B cell (primary cell): Measurements from ENCODE around the gene TRPM8. TPM values are rescaled to one million over a fixed set of nuclear protein-coding genes. Genes with fewer than 3 reads are reported as not detected.

ENCODE experiments used
- ATAC-seq: fragments of 200-7000 bp; cut with Tn5 transposase; one replicate; pipeline ENCODE4 v1.10.0; 2021; ENCODE audit warnings: low read depth, mild to moderate bottlenecking, moderate number of reproducible peaks, moderate library complexity
- CTCF ChIA-PET: fragments of 350-600 bp; sonication (Branson Sonifier 250); formaldehyde crosslinking; loops from one replicate; lab custom pipeline; 2021; ENCODE audit warnings: antibody characterized with exemption, inconsistent platforms; lab: Charles Lee
- POLR2A ChIA-PET: fragments of 350-600 bp; sonication (Branson Sonifier 250); formaldehyde crosslinking; loops from one replicate; lab custom pipeline; 2021; ENCODE audit warnings: antibody characterized with exemption; lab: Charles Lee
- DNase-seq: peaks from one replicate; pipeline ENCODE4 v3.0.0; 2013
- H2AFZ ChIP-seq: 2 replicates; pipeline ENCODE4 v1.6.1; 2012; ENCODE audit warnings: mild to moderate bottlenecking, low read depth, low read length; ENCODE audit not compliant: insufficient read depth, poor library complexity, severe bottlenecking
- H3K27ac ChIP-seq, 2 donors: 1 replicate in 1 of 2; 2 replicates in 1 of 2; pipeline ENCODE4 v1.5.1; 2012 to 2013; ENCODE audit warnings: low read length in 2 of 2, mild to moderate bottlenecking in 2 of 2, moderate library complexity in 1 of 2
- H3K27me3 ChIP-seq, 4 experiments: fragments of 200-600 bp in 1 of 4; sonication (generic) in 1 of 4; replicated peaks in 1 of 4; 1 replicate in 2 of 4; 2 replicates in 2 of 4; pipeline versions ENCODE4 v1.6.1 to v1.7.0; 2013 to 2016; ENCODE audit warnings: low read length in 3 of 4, mild to moderate bottlenecking in 2 of 4, mixed read lengths in 1 of 4, moderate library complexity in 1 of 4; ENCODE audit not compliant: insufficient read depth in 4 of 4, control insufficient read depth in 3 of 4; ENCODE audit errors: control extremely low read depth in 1 of 4
- H3K36me3 ChIP-seq, 2 experiments: replicated peaks in 1 of 2; 1 replicate in 1 of 2; 2 replicates in 1 of 2; pipeline versions ENCODE4 v1.6.1 to v1.7.1; 2013; ENCODE audit warnings: low read length in 1 of 2; ENCODE audit not compliant: insufficient read depth in 2 of 2, control insufficient read depth in 1 of 2; ENCODE audit errors: control extremely low read depth in 1 of 2, extremely low read depth in 1 of 2
- H3K4me1 ChIP-seq, 2 donors: fragments of 200-600 bp in 1 of 2; sonication (generic) in 1 of 2; 1 replicate in 1 of 2; 2 replicates in 1 of 2; pipeline versions ENCODE4 v1.5.1 to v1.6.1; 2013 to 2017; ENCODE audit warnings: low read length in 2 of 2; ENCODE audit not compliant: control insufficient read depth in 2 of 2, insufficient read depth in 2 of 2
- H3K4me2 ChIP-seq: replicated peaks from 2 replicates; pipeline ENCODE3; 2012; ENCODE audit warnings: mild to moderate bottlenecking, low read depth, low read length; ENCODE audit not compliant: poor library complexity, severe bottlenecking
- H3K4me3 ChIP-seq, 5 experiments: fragments of 200-600 bp in 1 of 5; sonication (generic) in 1 of 5; 1 replicate in 3 of 5; 2 replicates in 2 of 5; pipeline versions ENCODE4 v1.5.1 to v1.7.0; 2011 to 2016; ENCODE audit warnings: low read length in 4 of 5, mild to moderate bottlenecking in 4 of 5, low read depth in 2 of 5, control low read depth in 1 of 5, moderate library complexity in 1 of 5; ENCODE audit not compliant: insufficient read depth in 1 of 5; ENCODE audit errors: control extremely low read depth in 1 of 5, extremely low read depth in 1 of 5
- H3K79me2 ChIP-seq: fragments of 200-600 bp; sonication (generic); one replicate; pipeline ENCODE4 v1.6.0; 2016; ENCODE audit warnings: low read length; ENCODE audit not compliant: control insufficient read depth, insufficient read depth
- H3K9ac ChIP-seq: fragments of 200-600 bp; sonication (generic); 2 replicates; pipeline ENCODE4 v1.6.1; 2017; ENCODE audit warnings: mild to moderate bottlenecking, low read length, moderate library complexity
- H3K9me3 ChIP-seq, 3 donors: one replicate each; pipeline versions ENCODE4 v1.6.1 to v1.7.1; 2013; ENCODE audit warnings: low read length in 2 of 3; ENCODE audit not compliant: control insufficient read depth in 2 of 3, insufficient read depth in 1 of 3; ENCODE audit errors: control extremely low read depth in 1 of 3
- H4K20me1 ChIP-seq: 2 replicates; pipeline ENCODE4 v1.6.0; 2012; ENCODE audit warnings: mild to moderate bottlenecking, low read length; ENCODE audit not compliant: insufficient read depth, control insufficient read depth, poor library complexity, severe bottlenecking
- H3K27ac Mint-ChIP-seq: one replicate; pipeline ENCODE4 v1.8.0; 2021; ENCODE audit warnings: mixed read lengths
- H3K27me3 Mint-ChIP-seq: one replicate; pipeline ENCODE4 v1.8.0; 2021; ENCODE audit warnings: mixed read lengths
- H3K4me1 Mint-ChIP-seq: one replicate; pipeline ENCODE4 v1.8.0; 2021; ENCODE audit warnings: mixed read lengths
- H3K4me3 Mint-ChIP-seq: one replicate; pipeline ENCODE4 v1.8.0; 2021; ENCODE audit warnings: mixed read lengths
- H3K9me3 Mint-ChIP-seq: one replicate; pipeline ENCODE4 v1.8.0; 2022; ENCODE audit warnings: mixed read lengths; ENCODE audit not compliant: insufficient read depth
- CTCF ChIP-seq: fragments of 200-600 bp; IDR thresholded peaks from one replicate; pipeline ENCODE4 v1.8.0; 2022; ENCODE audit warnings: antibody characterized with exemption, mild to moderate bottlenecking
- EZH2 ChIP-seq: IDR thresholded peaks from 2 replicates; pipeline ENCODE4 v1.6.1; 2012; ENCODE audit warnings: borderline replicate concordance, low read depth, mild to moderate bottlenecking, moderate library complexity, low read length; ENCODE audit not compliant: insufficient read depth, poor library complexity, severe bottlenecking
- WGBS: methylation state at CpG from one replicate; pipeline ENCODE4 v1.1.5; 2013; ENCODE audit warnings: missing lambda C conversion rate; ENCODE audit not compliant: insufficient coverage; 5-methylcytosine and 5-hydroxymethylcytosine counted together
- intact Hi-C: fragments of 100-400 bp; cut with micrococcal nuclease; formaldehyde crosslinking; loops from one replicate; pipeline ENCODE4 v1.10.0; 2022
- polyA plus RNA-seq: library from polyadenylated mRNA; depleted of rRNA; stranded (reverse); fragments of >200 nt; gene quantifications from 2 replicates; pipeline ENCODE4 v1.2.3, GENCODE V29; 2012
- total RNA-seq, 2 donors: library from RNA; stranded (reverse); fragments of 120-200 nt in 1 of 2; gene quantifications; 1 replicate in 1 of 2; 2 replicates in 1 of 2; pipeline versions ENCODE4 v1.2.3 to v1.2.4, GENCODE V29; 2013 to 2022

TRPM8 gene
- total and polyA plus RNA-seq, 2 donors (not counting 1 experiment from before 2014, with no cell fraction given) = not detected

GRCh38 chr2:233983445-233983844 is 66.3 kb downstream of the TRPM8 start:
- TF ChIP-seq EZH2 = no peak
- no peak for TF ChIP-seq CTCF
- Mint-ChIP-seq H3K27me3 (peaks cover 61% of the 10 kb centered on the region), H3K4me3 (no peak overlapping the region), H3K27ac (no peak overlapping the region), H3K4me1 (no peaks in the 10 kb centered on the region), H3K9me3 (no peaks in the 10 kb centered on the region)
- DNase-seq (no peak), ATAC-seq (no peak)
- Histone ChIP-seq H3K4me2 (no peak overlapping the region), H3K4me3 (no peak overlapping the region), H3K79me2 (no peaks in the 10 kb centered on the region), H2AFZ (no peak overlapping the region), H3K4me1 (no peaks in the 10 kb centered on the region), H4K20me1 (no peaks in the 10 kb centered on the region), H3K27me3 (peaks cover 0 to 12% (median 3%) of the 10 kb centered on the region in 4 experiments), H3K27ac (no peak overlapping the region), H3K36me3 (no peaks in the 10 kb centered on the region), H3K9ac (no peak overlapping the region), H3K9me3 (peaks cover 0 to 11% (median 2%) of the 10 kb centered on the region in 3 donors)
- intact Hi-C loops = no loop called here
- CTCF ChIA-PET = no interaction called here
- POLR2A ChIA-PET = no interaction called here
- WGBS = 100% methylated on average over 5 of the region's 6 CpGs

- no peak overlapping the region for H3K4me2 ChIP-seq
- H3K36me3 ChIP-seq = no peaks in the 10 kb centered on the region
- no peaks in the 10 kb centered on the region for H3K9me3 Mint-ChIP-seq
- no peak overlapping the region for H2AFZ ChIP-seq
- no peak overlapping the region for H3K27ac ChIP-seq
- TF ChIP-seq CTCF (no peak), EZH2 (no peak)
- H3K9ac ChIP-seq = no peak overlapping the region
- POLR2A ChIA-PET = no interaction called here
- H3K27me3 Mint-ChIP-seq = peaks cover 51% of the 10 kb centered on the region
- peaks cover 0 to 11% (median 2%) of the 10 kb centered on the region in 3 donors for H3K9me3 ChIP-seq
- CTCF ChIA-PET = no interaction called here
- no CpG with 5 or more reads among the region's 2 CpGs for WGBS
- no peak overlapping the region for H3K27ac Mint-ChIP-seq
- H3K4me1 ChIP-seq = peaks cover 7 to 11% of the 10 kb centered on the region in 2 donors
- H3K79me2 ChIP-seq = no peaks in the 10 kb centered on the region
- H3K4me3 ChIP-seq = no peak overlapping the region
- no peak overlapping the region for H3K4me3 Mint-ChIP-seq
- intact Hi-C loops = no loop called here
- ATAC-seq (no peak), DNase-seq (no peak)
- H4K20me1 ChIP-seq = no peaks in the 10 kb centered on the region
- peaks cover 0 to 13% (median 5%) of the 10 kb centered on the region in 4 experiments for H3K27me3 ChIP-seq
- peaks cover 9% of the 10 kb centered on the region for H3K4me1 Mint-ChIP-seq
These were observed 71.4 kb downstream of the TRPM8 start for GRCh38 chr2:233988581-233988980.
